ENCODE measurements around the gene CMIP.

GRCh38 chr16:81738783-81739496 lies 294.3 kb downstream of the CMIP start:
- TF ChIP-seq POLR2A (IDR thresholded peaks at IDR 0.05) (no peak), CTCF (IDR thresholded peaks at IDR 0.05) (no peak), POLR2AphosphoS5 (IDR thresholded peaks at IDR 0.05) (no peak)
